Prostate gland (tissue), 2 donors: ENCODE data around the gene ZBTB43. TPM values are rescaled to one million over a fixed set of nuclear protein-coding genes. Genes with fewer than 3 reads are reported as not detected.

Experiments used
- DNase-seq: peaks from one replicate; pipeline ENCODE4 v3.0.0-alpha.2; 2019; ENCODE audit warnings: low spot score
- H3K27ac ChIP-seq, 2 donors: fragments of 200-600 bp; sonication (generic); 2 replicates each; pipeline ENCODE4 v1.5.1; 2017 to 2019
- H3K27me3 ChIP-seq: fragments of 200-600 bp; sonication (generic); replicated peaks from 2 replicates; pipeline ENCODE4 v1.5.1; 2019; ENCODE audit not compliant: insufficient read depth
- H3K36me3 ChIP-seq, 2 donors: fragments of 200-600 bp; sonication (generic); 1 replicate in 1 of 2; 2 replicates in 1 of 2; pipeline versions ENCODE4 v1.5.1 to v1.8.1; 2017 to 2019
- H3K4me1 ChIP-seq: fragments of 200-600 bp; sonication (generic); replicated peaks from 2 replicates; pipeline ENCODE4 v1.5.1; 2019
- H3K4me3 ChIP-seq, 2 donors: fragments of 200-600 bp; sonication (generic); 2 replicates each; pipeline ENCODE4 v1.5.1; 2017 to 2019
- H3K9me3 ChIP-seq: fragments of 200-600 bp; sonication (generic); 2 replicates; pipeline ENCODE4 v1.5.1; 2017
- CTCF ChIP-seq, 4 experiments: fragments of 200-600 bp in 2 of 4; fragments of 450-650 bp in 2 of 4; sonication (generic) in 2 of 4; IDR thresholded peaks; 1 replicate in 3 of 4; 2 replicates in 1 of 4; pipeline ENCODE4 v1.5.1; 2016 to 2019; ENCODE audit warnings: antibody characterized with exemption in 4 of 4, mild to moderate bottlenecking in 2 of 4, moderate library complexity in 2 of 4
- POLR2A ChIP-seq: fragments of 450-650 bp; IDR thresholded peaks from one replicate; pipeline ENCODE4 v1.6.1; 2016; ENCODE audit warnings: antibody characterized with exemption, mild to moderate bottlenecking
- POLR2AphosphoS5 ChIP-seq: sonication (generic); formaldehyde crosslinking; IDR thresholded peaks from one replicate; pipeline ENCODE4 v1.6.1; 2017; ENCODE audit warnings: antibody characterized with exemption
- WGBS: methylation state at CpG from one replicate; pipeline ENCODE4 v1.1.5; 2018; 5-methylcytosine and 5-hydroxymethylcytosine counted together
- intact Hi-C: fragments of 100-400 bp; cut with DNase I; formaldehyde crosslinking; loops from one replicate; pipeline ENCODE4 v1.14.2; 2022
- total RNA-seq, 2 donors: library from RNA; depleted of rRNA; stranded (reverse); fragments of >200 nt; gene quantifications; one replicate each; pipeline ENCODE4 v1.1.0, GENCODE V29; 2016

ZBTB43 gene
- total RNA-seq, 2 donors from 2014 or later: 30.0 to 118 TPM

DNA sequence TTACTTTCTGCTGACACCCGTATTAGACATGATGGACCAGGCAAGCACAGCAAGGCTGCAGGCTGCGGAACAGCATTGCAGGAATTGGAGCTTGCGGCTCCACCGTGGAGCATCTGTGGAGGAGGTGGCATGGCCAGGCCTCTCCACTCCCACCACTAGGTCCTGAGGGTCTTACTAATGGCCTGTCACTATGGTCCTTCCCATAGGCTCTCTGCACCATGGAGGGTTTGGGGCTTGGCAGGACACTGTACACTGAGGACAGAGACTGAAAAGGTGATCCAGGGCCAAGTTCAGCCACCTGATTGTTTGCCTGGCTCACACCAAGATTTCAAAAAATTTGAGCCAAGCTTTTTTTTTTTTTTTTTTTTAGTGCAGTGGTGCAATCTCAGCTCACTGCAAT is 14.3 kb upstream of the ZBTB43 start:
- Histone ChIP-seq H3K4me1 (no peaks in the 10 kb centered on the region), H3K27ac (no peak overlapping the region), H3K27me3 (no peaks in the 10 kb centered on the region), H3K4me3 (no peak overlapping the region), H3K36me3 (no peaks in the 10 kb centered on the region), H3K9me3 (no peaks in the 10 kb centered on the region)
- DNase-seq: no peak
- TF ChIP-seq POLR2A (no peak), CTCF (IDR thresholded peaks at IDR 0.05) (no peak), POLR2AphosphoS5 (no peak)
- WGBS: 82% methylated on average over 4 of the region's 4 CpGs
- intact Hi-C loops: no loop called here

DNA sequence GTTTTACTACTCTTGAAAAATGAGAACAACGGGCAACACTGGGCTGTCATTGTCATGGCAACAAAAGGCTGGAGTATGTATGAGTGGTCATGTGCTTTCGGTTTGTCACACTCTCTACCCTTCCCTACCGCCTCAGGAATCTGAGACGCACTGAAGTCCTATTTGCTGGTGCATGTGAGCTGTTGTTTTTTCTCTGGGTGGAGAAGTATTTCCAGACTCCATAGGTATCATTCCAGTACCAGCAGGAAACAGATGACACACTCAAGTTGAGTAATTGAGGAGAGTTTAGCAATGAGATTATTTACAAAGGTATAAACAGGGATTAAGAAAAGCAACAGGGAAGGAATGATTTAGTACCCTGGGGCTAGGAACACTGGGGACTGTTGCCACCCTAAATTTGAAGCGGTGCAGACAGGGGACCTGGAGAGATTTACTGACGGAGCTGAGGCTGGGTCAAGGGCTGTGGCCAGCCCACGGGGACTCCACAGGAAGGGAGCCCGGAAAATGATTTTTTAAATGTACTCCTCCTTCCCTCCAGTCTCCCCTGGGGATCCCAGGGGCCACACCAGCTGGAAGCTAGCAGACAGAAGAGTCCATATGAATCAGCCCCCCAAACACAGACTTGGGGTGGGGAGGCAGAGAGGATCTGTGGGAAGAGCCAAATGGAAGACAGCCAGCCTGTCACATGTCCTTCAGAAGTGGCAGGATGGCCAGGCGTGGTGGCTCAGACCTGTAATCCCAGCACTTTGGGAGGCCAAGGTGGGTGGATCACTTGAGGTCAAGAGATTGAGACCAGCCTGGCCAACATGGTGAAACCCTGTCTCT is 13.2 kb upstream of the ZBTB43 start:
- TF ChIP-seq CTCF (IDR thresholded peaks at IDR 0.05) (no peak), POLR2AphosphoS5 (no peak), POLR2A (no peak)
- Histone ChIP-seq H3K4me1 (no peaks in the 10 kb centered on the region), H3K4me3 (no peak overlapping the region), H3K9me3 (no peaks in the 10 kb centered on the region), H3K27me3 (no peaks in the 10 kb centered on the region), H3K36me3 (no peaks in the 10 kb centered on the region), H3K27ac (no peak overlapping the region)
- 61% methylated on average over 9 of the region's 9 CpGs for WGBS
- DNase-seq: no peak
- intact Hi-C loops: no loop called here

DNA sequence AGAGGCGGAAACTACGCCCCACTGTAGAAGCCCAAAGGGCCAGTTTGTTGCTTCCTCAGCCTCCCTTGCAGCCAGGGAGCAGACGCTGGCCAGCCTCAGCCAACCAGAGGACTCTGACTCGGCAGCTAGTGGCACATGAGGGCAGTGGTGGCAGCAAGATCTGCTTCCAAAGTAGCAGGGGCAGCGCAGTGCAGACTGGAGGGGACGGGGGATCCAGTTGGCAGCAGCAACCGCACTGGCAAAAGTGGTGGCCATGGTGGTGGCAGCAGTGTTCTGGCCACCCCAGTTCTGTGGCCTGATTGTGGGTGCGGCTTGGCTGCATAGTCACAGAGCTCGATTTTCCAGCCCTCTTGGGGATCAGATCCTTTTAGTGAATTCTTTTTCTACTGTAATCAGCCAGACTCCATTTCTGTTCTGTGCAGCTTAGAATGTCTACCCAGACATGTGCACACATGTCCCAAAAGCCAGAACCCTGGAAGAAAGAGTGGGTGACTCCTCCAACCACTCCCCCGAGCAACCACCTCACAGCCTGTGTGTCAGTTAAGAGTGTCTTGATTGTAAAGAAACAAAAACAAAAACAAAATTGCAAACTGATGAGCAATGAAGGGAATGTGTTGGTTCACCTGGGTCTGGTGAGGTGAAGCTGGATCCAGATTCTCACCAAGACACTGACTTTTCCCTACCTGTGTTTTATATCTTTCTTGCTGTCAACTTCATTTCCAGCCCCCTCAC is 11.0 kb upstream of the ZBTB43 start:
- H3K27me3 ChIP-seq: no peaks in the 10 kb centered on the region
- no peak overlapping the region for H3K27ac ChIP-seq
- intact Hi-C loops: no loop called here
- H3K36me3 ChIP-seq: no peaks in the 10 kb centered on the region
- H3K4me3 ChIP-seq: no peak overlapping the region
- TF ChIP-seq POLR2AphosphoS5: no peak
- no peak for TF ChIP-seq CTCF (IDR thresholded peaks at IDR 0.05)
- no peaks in the 10 kb centered on the region for H3K9me3 ChIP-seq
- no peak for DNase-seq
- 72% methylated on average over 10 of the region's 10 CpGs for WGBS
- no peaks in the 10 kb centered on the region for H3K4me1 ChIP-seq

DNA sequence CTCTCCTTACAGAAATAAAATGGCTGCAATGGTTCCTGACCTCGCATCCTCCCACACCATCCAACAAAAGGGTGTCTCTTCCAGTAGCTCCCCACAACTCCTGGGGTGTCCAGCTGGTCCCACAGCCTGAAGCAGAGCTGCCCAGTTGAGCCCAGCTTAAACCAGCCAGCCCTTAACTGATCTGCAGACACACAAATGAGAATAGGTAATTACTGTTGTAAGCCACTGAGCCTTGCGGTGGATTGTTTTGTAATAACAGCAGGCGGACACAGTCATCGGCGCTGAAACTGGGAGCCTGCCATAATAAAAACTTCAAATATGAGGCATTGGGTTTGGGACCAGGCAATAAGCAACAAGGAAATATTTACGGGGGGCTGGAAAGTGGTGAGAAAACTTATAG is 10.4 kb upstream of the ZBTB43 start:
- 80% methylated on average over 6 of the region's 6 CpGs for WGBS
- Histone ChIP-seq H3K9me3 (no peaks in the 10 kb centered on the region), H3K4me3 (no peak overlapping the region), H3K36me3 (no peaks in the 10 kb centered on the region), H3K27me3 (no peaks in the 10 kb centered on the region), H3K27ac (no peak overlapping the region), H3K4me1 (no peaks in the 10 kb centered on the region)
- intact Hi-C loops: no loop called here
- TF ChIP-seq CTCF (IDR thresholded peaks at IDR 0.05) (no peak), POLR2AphosphoS5 (no peak), POLR2A (no peak)
- DNase-seq: no peak
